ENCODE data around the gene PTGS1. TPM values are rescaled to one million over a fixed set of nuclear protein-coding genes. Genes with fewer than 3 reads are reported as not detected.

The PTGS1 gene
- total and polyA plus RNA-seq, 4 donors, result 0.84 to 5.3 (median 1.1) TPM

DNA sequence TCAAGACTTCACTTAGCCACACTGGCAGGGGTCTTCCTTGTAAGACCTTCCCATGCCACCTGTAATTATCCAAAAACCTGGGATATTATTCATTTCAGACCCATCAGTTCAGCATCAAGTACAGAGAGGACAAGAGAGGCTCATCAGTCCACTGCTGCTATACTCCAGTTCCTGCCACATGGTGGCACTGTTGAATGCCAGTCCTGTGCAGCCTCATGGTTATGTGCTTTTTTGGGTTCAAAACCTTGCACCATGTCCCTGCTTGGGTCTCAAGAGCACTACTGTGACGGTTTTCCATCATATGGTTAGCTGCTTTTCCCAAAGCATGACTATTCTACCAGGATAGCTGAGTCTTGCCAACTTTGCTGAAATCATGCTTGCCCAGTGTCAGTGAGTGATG lies 8.5 kb downstream of the PTGS1 start:
- no peak overlapping the region for H3K9ac ChIP-seq (ENCODE audit: low read depth in 1 of 2, low read length in 2 of 2)
- no peaks in the 10 kb centered on the region for H3K36me3 ChIP-seq (ENCODE audit: control insufficient read depth in 4 of 4, insufficient read depth in 3 of 4, low read depth in 1 of 4, low read length in 3 of 4)
- H3K4me3 ChIP-seq (ENCODE audit: low read depth in 1 of 3, low read length in 3 of 3), result no peak overlapping the region
- 85% methylated on average over 1 of the region's 1 CpG for WGBS
- TF ChIP-seq HNF4G (IDR thresholded peaks at IDR 0.05) (no peak), YY1 (IDR thresholded peaks at IDR 0.05) (no peak), RAD21 (IDR thresholded peaks at IDR 0.05) (peak in 1 of 2 donors; percentile 11)
- H3K27ac ChIP-seq (ENCODE audit: low read depth in 1 of 2, low read length in 2 of 2), result no peak overlapping the region
- H3K9me3 ChIP-seq (ENCODE audit: control insufficient read depth in 4 of 4, low read length in 3 of 4), result peaks cover 0 to 4% (median 0%) of the 10 kb centered on the region in 4 donors
- H3K4me1 ChIP-seq (ENCODE audit: control insufficient read depth in 4 of 4, insufficient read depth in 4 of 4, low read length in 3 of 4), result peaks cover 2 to 6% (median 6%) of the 10 kb centered on the region in 4 donors
- H3K27me3 ChIP-seq (ENCODE audit: control insufficient read depth in 4 of 4, insufficient read depth in 4 of 4, low read length in 3 of 4), result no peaks in the 10 kb centered on the region
- DNase-seq (ENCODE audit: low spot score), result no peak

DNA sequence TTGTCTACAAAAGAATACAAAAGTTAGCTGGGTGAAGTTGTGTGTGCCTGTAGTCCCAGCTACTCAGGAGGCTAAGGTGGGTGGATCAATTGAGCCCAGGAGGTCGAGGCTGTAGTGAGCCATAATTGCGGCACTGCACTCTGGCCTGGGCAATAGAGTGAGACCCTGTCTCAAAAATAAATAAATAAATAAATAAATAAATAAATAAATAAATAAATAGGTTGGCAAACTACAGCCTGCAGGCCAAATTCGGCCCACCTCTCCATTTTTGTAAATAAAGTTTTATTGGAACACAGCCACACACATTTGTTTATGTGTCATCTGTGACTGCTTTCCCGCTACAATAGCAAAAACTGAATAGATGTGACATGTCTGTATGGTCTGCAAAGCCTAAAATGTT lies 9.5 kb downstream of the PTGS1 start:
- peaks cover 0 to 4% (median 0%) of the 10 kb centered on the region in 4 donors for H3K9me3 ChIP-seq (ENCODE audit: control insufficient read depth in 4 of 4, low read length in 3 of 4)
- WGBS, result 95% methylated on average over 4 of the region's 4 CpGs
- no peak for TF ChIP-seq MAX (IDR thresholded peaks at IDR 0.05)
- TF ChIP-seq, protein P1, sequence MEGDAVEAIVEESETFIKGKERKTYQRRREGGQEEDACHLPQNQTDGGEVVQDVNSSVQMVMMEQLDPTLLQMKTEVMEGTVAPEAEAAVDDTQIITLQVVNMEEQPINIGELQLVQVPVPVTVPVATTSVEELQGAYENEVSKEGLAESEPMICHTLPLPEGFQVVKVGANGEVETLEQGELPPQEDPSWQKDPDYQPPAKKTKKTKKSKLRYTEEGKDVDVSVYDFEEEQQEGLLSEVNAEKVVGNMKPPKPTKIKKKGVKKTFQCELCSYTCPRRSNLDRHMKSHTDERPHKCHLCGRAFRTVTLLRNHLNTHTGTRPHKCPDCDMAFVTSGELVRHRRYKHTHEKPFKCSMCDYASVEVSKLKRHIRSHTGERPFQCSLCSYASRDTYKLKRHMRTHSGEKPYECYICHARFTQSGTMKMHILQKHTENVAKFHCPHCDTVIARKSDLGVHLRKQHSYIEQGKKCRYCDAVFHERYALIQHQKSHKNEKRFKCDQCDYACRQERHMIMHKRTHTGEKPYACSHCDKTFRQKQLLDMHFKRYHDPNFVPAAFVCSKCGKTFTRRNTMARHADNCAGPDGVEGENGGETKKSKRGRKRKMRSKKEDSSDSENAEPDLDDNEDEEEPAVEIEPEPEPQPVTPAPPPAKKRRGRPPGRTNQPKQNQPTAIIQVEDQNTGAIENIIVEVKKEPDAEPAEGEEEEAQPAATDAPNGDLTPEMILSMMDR (IDR thresholded peaks at IDR 0.05; ENCODE audit: low read depth, low read length, missing input control), result no peak
- no peak for TF ChIP-seq TAF1 (conservative IDR thresholded peaks at IDR 0.05)
- no peak for TF ChIP-seq HNF4G (IDR thresholded peaks at IDR 0.05)
- TF ChIP-seq YY1 (IDR thresholded peaks at IDR 0.05), result no peak
- no peak for TF ChIP-seq ZBTB33 (IDR thresholded peaks at IDR 0.05)
- no peak for TF ChIP-seq NR2F2 (IDR thresholded peaks at IDR 0.05)
- TF ChIP-seq RAD21 (IDR thresholded peaks at IDR 0.05), result no peak
- no peak for TF ChIP-seq SP1 (IDR thresholded peaks at IDR 0.05)

GRCh38 chr9:122381206-122381950 lies 10.6 kb downstream of the PTGS1 start:
- H3K4me3 ChIP-seq (ENCODE audit: low read depth in 1 of 3, low read length in 3 of 3), result no peak overlapping the region
- TF ChIP-seq, protein P2, sequence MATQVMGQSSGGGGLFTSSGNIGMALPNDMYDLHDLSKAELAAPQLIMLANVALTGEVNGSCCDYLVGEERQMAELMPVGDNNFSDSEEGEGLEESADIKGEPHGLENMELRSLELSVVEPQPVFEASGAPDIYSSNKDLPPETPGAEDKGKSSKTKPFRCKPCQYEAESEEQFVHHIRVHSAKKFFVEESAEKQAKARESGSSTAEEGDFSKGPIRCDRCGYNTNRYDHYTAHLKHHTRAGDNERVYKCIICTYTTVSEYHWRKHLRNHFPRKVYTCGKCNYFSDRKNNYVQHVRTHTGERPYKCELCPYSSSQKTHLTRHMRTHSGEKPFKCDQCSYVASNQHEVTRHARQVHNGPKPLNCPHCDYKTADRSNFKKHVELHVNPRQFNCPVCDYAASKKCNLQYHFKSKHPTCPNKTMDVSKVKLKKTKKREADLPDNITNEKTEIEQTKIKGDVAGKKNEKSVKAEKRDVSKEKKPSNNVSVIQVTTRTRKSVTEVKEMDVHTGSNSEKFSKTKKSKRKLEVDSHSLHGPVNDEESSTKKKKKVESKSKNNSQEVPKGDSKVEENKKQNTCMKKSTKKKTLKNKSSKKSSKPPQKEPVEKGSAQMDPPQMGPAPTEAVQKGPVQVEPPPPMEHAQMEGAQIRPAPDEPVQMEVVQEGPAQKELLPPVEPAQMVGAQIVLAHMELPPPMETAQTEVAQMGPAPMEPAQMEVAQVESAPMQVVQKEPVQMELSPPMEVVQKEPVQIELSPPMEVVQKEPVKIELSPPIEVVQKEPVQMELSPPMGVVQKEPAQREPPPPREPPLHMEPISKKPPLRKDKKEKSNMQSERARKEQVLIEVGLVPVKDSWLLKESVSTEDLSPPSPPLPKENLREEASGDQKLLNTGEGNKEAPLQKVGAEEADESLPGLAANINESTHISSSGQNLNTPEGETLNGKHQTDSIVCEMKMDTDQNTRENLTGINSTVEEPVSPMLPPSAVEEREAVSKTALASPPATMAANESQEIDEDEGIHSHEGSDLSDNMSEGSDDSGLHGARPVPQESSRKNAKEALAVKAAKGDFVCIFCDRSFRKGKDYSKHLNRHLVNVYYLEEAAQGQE (IDR thresholded peaks at IDR 0.05), result no peak
- TF ChIP-seq EGR1 (IDR thresholded peaks at IDR 0.05; ENCODE audit: low read depth in 2 of 2) (no peak), SP1 (IDR thresholded peaks at IDR 0.05) (no peak), ATF3 (IDR thresholded peaks at IDR 0.05) (no peak), FOXA2 (IDR thresholded peaks at IDR 0.05) (no peak), TAF1 (conservative IDR thresholded peaks at IDR 0.05) (no peak), NR2F2 (IDR thresholded peaks at IDR 0.05) (no peak), GABPA (IDR thresholded peaks at IDR 0.05 in 1 of 2, conservative IDR thresholded peaks at IDR 0.05 in 1 of 2) (no peak), HNF4A (conservative IDR thresholded peaks at IDR 0.05) (no peak), YY1 (IDR thresholded peaks at IDR 0.05) (no peak), RXRA (IDR thresholded peaks at IDR 0.05) (no peak)
- TF ChIP-seq, protein P1 (IDR thresholded peaks at IDR 0.05; ENCODE audit: low read depth, low read length, missing input control), result no peak

More for the DNA sequence above, 9.5 kb downstream of the PTGS1 start:
- Histone ChIP-seq H3K9ac (ENCODE audit: low read depth in 1 of 2, low read length in 2 of 2) (no peak overlapping the region), H3K27ac (ENCODE audit: low read depth in 1 of 2, low read length in 2 of 2) (no peak overlapping the region), H3K27me3 (ENCODE audit: control insufficient read depth in 4 of 4, insufficient read depth in 4 of 4, low read length in 3 of 4) (no peaks in the 10 kb centered on the region), H3K36me3 (ENCODE audit: control insufficient read depth in 4 of 4, insufficient read depth in 3 of 4, low read depth in 1 of 4, low read length in 3 of 4) (no peaks in the 10 kb centered on the region), H3K4me3 (ENCODE audit: low read depth in 1 of 3, low read length in 3 of 3) (no peak overlapping the region), H3K4me1 (ENCODE audit: control insufficient read depth in 4 of 4, insufficient read depth in 4 of 4, low read length in 3 of 4) (peaks cover 2 to 6% (median 6%) of the 10 kb centered on the region in 4 donors)
- no peak for DNase-seq (ENCODE audit: low spot score)

More at GRCh38 chr9:122381206-122381950, 10.6 kb downstream of the PTGS1 start:
- Histone ChIP-seq H3K27me3 (ENCODE audit: control insufficient read depth in 4 of 4, insufficient read depth in 4 of 4, low read length in 3 of 4) (no peaks in the 10 kb centered on the region), H3K9ac (ENCODE audit: low read depth in 1 of 2, low read length in 2 of 2) (no peak overlapping the region), H3K27ac (ENCODE audit: low read depth in 1 of 2, low read length in 2 of 2) (no peak overlapping the region), H3K4me1 (ENCODE audit: control insufficient read depth in 4 of 4, insufficient read depth in 4 of 4, low read length in 3 of 4) (peaks cover 2 to 4% (median 2%) of the 10 kb centered on the region in 4 donors), H3K9me3 (ENCODE audit: control insufficient read depth in 4 of 4, low read length in 3 of 4) (peaks cover 0 to 4% (median 0%) of the 10 kb centered on the region in 4 donors), H3K36me3 (ENCODE audit: control insufficient read depth in 4 of 4, insufficient read depth in 3 of 4, low read depth in 1 of 4, low read length in 3 of 4) (no peaks in the 10 kb centered on the region)
- 94% methylated on average over 14 of the region's 14 CpGs for WGBS
- DNase-seq (ENCODE audit: low spot score), result no peak
